AG20443 (cell line): ENCODE results near the gene ZNF469.

Experiments used
- DNase-seq: peaks from one replicate; pipeline ENCODE4 v3.0.0; 2012; ENCODE audit warnings: low spot score, mixed read lengths

Gene ZNF469

DNA sequence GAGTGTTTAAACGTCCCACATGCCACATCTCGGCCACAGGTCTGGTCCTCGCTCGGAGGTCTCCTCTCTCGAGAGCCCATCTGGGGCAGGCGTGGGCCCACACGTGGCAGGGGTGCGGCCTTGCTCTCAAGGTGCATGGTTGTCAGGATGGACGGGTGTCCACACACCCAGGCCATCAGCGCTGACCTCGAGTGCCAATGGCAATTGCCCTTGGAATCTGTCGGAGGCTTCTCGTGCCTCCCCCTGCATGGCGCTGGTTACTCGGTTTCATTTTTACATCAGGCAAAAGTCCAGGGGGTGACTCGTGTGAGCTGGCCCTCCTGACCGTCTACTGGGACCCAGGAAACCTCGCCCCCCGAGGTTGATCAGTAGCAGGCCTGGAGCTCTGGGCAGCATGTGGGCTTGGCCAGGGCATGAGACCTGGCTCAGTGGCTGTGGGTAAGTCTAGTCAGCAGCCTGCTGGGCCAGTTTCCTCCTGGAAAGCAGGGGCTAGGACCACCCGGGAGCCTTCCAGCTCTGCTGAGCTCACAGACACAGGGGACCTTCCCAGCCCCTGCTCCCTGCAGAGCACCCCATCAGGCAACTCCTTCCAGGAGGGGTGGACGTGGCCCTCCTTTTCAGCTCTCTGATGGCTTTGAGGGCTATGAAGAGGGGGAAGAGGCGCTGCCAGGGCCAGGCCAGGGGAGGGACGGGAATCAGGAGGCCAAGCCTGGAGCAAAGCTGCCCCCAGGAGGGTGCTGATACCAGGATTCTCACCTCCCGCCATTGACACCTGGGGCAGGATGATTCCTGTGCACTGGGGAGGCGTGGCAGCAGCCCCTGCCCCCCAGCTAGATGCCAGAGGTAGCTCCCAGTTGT is 3.7 kb upstream of the ZNF469 start:
- DNase-seq, result no peak

DNA sequence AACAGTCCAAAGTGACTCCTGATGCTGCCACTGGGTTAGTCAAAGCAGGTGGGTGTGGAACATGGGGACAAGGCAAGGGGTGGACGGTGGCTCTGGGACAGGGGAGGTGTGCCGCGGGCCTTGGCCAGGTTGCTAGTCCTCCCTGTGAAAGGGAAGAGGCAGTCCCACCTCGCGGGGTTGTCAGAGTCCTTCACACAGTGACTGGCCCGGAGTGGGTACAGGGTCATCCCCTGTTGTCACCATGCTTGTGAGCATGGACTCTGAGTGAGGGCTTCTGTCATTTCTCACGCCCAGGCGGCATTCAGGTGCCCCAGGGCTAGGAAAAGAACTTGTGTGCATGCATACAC is 3.1 kb upstream of the ZNF469 start:
- no peak for DNase-seq

DNA sequence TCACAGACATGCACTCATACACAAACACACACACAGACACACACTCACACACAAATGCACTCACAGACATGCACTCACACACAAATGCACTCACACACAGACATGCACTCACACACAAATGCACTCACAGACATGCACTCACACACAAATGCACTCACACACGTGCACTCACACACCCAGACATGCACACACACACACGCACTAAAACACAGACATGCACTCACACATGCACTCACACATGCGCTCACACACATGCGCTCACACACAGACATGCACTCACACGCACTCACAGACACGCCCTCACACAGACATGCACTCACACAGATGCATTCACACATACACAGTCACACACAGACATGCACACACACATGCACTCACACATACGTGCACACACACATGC is 2.7 kb upstream of the ZNF469 start:
- DNase-seq, result no peak

DNA sequence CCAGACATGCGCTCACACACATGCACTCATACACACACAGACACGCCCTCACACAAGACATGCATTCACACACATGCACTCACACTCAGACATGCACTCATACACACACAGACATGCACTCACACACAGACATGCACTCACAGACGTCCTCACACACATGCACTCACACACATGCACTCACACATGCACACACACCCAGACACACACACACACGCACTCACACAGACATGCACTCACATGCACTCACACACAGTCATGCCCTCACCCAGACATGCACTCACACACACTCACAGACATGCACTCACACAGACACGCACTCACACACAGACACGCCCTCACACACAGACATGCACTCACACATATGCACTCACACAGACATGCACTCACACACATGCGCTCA is 2.1 kb upstream of the ZNF469 start:
- DNase-seq, result no peak

DNA sequence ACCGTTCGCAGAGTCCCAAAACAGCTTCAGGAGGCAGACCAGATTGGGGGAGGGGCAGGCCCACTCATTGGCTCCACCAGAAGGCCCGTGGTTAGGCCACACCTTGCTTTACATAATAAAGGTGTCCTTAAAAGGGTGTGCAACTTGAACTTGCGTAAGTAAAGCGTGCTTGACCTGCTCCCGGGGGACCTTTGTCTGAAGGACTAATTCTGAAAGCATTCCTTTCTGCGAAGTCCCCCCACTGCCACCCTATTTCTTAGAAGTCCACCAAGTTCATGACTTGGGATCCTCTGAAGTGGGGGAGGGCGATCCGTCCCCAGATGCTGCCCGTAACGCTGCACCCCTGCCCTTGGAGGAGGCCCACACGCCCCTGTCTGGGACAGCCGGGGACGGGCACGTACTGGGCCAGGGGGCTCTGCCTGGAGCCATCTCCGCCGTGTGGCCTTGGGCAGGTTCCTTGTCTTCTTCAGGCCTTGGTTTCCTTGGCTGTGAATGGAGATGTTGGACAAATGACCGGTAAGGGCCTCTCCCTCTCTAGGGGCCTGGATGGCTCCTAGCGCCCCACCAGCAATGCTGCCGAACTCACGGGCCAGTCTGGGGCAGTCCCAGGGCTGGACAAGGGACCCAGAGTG is 823 bp upstream of the ZNF469 start:
- no peak for DNase-seq

DNA sequence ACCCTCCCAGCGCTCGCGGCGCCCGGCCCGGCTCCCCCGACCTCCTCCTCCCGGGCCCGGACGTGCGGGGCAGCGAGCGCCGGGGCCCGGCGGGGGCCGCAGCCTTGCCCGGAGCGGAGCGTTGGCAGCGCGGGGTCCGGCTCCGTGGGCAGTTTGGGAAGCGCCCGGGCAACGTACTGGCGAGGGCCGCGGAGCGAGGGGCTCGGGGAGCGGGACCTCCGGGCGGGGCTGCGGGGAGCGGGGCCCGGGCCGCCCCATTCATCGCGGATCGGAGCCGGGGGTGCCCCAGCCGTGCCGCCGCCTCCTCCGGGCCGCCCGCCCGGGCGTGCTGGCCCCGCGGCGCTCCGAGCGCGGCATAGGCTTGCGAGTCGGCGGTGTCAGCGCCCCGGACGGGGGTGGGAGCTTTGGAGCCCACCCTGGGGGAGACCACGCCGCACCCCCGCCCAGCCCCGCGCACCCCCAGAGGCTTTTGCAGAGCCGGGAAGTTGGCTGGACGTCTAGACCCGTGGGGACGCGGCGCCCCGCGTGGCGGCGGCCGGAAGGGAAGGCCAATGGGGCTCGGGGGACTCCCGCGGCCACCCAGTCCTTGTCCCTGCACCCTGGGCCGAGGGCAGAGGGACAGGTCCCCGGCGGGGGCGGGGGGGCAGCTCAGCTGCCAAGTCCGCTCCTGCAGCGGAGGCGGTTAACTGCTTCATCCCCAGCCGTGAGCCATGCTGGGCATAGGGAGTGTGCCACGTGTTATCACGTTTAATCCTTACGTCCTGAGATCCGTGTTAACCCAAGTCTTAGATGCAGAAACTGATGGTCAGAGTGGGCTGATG is 852 bp downstream of the ZNF469 start:
- DNase-seq, result peak; percentile 88

DNA sequence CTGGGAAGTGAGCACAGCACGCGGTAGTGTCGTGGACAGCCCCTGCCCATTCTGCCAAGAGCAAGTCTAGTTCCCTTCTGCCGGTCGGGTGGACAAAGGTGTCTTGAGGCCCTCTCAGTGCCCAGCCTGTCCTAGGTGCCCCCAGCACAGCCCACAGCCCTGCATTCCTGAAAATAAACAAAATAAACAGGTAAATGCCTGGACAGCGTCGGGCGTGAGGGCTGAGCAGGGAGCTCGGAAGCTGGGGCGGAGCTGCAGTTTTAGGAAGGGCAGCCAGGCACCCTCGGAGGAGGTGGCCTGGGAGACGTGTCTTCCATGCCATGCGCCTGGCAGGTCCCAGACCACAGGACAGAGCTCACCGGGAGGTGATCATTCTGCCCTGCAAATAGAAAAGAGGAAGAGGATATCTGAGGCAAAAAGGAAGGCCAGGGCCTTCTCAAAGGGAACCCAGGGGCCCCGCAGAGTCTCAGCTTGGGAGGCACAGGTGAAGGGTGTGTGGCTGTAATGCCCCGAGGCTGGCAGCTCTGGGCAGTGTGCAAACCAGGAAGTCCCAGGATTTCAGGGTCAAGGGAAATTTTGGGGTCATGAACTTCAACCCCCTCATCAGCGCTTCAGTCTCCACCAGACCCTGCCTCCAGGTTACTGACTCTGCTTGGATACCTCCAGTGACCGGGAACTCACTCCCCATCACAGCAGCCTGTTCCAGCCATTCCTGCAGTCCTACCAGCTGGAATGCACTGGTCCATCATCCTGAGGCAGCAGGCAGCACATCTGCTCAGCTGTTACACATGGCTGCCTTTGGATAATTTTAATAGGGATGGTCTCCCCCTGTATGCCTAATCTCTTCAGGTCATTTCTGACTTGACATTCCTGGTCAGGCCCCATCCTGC is 1.7 kb downstream of the ZNF469 start:
- DNase-seq, result no peak

DNA sequence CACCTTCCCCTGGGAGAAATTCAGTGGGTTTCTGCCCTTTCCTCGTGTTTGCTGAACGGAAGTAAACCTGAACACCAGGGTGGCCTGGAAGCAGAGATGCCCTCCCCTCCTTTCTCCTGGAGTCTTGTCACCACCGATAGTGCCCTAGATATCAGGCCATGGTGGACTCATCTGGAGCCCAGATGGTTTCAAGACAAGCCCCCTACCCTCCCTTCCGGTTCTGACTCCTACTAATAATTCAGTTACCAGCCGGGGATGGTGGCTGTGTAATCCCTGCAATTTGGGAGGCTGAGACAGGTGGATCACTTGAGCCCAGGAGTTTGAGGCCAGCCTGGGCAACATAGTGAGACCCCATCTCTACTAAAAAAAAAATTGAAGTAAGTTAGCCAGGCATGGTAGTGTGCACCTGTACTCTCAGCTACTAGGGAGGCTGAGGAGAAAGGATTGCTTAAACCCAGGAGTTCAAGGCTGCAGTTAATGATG is 2.4 kb downstream of the ZNF469 start:
- no peak for DNase-seq

DNA sequence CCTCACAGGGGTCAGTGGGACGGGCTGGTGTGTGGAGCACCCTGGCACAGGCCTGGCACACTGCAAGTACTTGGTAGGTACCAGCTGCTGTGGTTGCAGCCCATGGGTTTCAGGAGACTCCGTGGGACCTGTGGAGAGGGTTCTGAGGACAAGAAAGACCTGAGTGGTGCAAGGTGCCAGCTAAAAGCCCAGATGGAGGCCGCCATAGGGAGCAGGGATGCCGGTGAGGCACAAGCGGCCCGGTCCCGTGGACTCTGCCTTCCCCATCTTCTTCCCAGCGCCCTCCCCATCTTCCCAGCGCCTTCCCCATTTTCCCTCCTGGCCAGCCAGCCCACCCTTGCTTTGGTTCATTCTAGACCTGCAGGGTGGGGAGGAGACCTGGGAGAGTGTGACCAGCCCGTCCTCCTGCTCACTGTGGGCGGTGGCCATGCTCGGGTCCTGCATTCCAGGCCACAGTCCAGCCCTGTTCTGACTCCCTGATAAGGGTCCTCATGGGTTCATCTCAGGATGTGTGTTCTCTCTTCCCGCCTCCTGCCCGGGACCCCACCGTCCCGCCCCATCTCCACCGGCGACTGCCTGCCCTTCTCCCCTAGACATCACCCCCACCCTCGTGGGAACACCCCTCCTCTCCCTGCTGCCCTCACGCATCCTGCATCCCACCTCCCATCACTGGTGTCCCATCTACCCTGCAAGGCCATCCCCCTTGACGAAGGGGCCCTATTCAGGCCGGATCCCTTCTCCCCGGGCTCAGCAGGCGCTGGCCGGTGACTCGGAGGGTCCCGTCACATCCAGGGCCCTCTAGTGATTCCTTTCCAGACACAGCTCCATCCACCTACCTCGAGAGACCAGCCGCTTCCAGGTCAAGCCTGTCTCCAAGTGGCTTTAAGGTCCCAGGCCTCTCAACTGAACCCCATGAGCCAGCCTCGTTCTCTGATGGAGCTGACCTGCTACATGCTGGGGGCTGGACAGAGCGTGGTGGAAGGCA is 3.4 kb downstream of the ZNF469 start:
- DNase-seq, result no peak

DNA sequence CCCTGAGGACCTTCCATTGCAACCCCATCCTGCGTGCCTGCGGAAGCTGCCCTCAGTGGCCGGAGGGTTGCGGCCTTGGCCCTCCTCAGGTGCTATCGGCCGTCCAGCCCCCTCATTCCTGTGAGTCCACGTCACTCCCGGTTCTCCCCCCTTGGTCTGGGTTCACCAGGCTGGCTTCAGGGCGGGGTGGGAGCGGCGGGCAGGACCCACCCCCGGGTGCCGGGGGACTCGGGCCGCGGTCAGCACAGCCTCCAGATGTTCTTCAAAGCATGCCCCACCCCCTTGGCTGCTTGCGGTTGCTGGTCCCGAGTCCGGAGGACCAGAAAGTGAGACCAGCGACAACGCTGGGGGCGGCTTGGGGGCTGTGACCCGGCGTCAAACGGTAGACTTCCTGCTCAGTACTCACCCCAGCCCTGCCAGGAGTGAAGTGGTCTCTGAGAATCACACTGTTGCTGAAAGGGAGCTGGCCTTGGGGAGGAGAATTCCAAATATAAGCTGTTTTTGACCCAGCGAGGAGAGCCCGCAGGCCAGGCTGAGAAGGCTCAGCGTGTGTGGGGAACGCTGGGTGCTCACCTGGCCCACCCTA is 4.5 kb downstream of the ZNF469 start:
- DNase-seq, result peak; percentile 63

DNA sequence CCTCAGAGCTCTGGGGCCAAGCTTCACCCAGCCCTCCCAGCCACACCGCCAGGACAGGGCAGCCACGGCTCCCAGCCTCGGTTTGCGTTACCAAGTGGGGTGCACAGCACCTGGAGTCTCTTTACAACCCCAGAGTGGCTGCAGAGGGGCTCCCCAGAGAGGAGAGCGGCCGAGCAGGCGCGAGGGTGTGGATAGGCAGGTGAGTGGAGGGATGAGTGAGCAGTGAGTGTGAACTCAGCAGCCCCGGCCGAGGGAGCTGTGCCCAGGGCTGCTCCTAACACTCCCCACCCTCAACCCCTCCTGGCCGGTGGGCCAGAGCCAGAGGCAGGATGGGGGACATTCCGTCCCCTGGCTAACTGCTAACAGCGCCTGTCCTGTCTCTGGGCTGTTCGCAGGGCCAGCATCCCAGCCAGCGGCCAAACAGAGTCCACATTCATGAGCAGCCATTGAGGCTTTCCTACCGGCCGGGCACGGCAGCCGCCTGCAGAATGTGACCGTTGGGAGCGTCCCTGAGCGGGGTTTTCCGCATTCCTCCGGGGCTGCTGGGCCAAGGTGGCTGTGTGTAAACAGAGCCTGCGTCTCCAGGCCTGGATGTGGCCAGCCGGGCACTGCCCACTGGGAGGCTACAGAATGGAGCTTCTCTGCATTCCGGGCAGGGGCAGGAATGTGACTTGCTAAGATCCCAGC is 5.3 kb downstream of the ZNF469 start:
- DNase-seq, result peak; percentile 80

DNA sequence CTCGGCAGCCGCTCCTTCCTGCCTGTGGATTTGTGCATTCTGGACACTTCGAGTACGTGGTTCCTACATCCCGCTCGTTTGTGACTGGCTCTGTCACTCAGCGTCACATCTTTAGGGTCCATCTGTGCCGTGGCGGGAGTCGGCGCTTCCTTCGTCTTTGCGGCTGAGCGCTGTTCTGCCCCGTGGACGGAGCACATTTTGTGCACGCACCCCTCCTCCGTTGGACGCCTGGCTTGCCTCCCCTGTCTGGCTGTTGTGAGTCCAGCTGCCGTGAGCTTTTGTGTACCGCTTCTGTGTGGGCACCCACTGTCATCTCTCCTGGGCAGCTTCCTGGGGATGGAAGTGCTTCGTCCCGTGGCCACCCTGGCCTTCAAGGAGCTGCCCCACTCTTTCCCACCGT is 6.4 kb downstream of the ZNF469 start:
- DNase-seq, result no peak

DNA sequence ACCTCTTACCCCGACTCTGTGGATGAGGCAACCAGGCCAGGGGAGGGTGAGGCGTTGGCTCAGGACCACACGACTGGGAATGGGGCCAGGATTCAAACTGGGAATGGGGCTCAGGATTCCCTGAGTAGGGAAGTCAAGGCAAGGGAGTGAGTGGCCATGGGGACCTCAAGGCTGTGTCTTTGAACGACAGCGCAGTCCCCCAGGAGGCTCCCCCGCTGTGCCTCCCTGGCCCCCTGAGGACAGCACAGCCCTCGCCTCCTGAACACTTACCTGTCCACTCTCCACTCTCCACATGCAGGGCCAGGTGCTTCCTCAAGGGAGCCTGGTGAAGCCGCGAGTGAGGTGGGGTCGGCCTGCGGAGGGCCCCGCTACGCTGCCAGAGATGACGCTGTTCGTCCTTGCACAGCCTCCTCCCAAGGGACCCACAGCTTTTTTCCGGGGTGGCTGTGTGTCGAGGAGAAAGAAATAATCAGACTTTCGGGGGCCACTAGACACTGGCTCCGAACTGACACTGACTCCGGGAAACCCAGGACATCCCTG is 6.9 kb downstream of the ZNF469 start:
- no peak for DNase-seq

DNA sequence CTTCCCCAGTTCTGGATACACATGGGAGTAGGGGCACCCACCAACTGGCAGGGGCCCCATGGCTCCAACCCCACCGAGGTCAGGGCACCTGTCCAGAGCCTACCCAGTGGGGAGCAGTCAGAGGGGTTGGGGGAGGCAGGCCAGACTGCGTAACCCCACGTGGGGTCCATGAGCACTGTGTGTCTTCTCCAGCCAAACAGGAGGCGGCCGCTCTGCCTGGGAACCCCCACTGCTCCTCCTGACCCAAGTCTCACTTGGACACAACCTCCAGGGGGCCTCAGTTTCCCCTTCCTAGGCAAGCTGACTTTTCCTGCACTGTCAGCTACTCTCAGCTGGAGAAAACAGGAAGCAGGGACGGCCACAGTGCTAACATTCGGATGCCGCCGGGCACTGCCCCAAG is 7.5 kb downstream of the ZNF469 start:
- DNase-seq, result no peak

DNA sequence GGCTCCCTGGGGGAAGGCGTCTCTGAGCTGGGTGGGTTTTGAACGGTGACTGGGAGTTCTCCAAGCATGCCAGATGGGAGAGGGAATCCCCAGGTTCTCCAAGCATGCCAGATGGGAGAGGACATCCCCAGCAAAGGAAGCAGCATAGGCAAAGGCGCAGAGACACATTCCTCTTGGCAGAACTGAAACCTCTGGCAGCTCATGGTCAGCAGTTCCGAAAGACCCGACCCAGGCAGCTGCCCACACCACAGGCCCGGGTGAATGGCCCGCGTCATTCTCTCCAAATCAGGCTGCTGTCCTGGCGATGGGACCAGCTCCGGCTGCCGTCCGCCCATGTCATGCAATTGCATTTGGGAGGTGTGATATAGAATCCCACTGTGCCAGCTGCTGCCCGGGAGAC is 8.0 kb downstream of the ZNF469 start:
- no peak for DNase-seq

DNA sequence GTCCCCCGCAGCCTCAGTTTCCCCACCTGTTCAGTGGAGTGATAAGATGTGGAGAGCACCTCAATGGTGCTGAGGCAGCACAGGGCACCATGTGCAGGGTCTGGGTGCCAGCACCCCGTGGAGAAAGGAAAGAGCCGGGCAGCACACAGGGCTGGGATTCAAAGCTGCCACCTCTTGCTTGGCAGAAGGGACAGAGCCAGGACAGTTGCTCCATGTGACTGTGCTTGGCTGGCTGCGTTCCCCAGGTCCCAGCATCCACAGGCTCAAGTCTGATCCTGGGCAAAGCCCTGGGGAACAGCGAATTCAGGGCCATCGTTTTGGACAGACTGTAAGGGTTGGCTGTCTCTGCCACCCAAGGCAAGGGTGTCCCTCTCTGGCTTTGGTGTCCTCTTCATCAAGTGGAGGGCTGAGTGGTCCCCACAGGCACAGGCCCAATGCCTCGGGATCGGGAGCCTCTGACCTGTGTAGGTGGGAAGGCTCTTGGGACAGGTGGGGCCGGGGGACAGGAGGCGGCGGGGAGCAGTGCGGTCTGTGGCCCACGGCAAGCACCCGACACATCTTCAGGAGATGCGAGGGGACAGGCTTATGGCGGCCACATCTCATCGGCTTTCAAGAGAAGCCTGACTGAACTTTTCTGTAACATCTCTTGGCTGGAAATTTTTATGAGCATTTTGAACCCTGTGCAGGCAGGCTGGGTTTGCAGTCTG is 8.5 kb downstream of the ZNF469 start:
- DNase-seq, result no peak

DNA sequence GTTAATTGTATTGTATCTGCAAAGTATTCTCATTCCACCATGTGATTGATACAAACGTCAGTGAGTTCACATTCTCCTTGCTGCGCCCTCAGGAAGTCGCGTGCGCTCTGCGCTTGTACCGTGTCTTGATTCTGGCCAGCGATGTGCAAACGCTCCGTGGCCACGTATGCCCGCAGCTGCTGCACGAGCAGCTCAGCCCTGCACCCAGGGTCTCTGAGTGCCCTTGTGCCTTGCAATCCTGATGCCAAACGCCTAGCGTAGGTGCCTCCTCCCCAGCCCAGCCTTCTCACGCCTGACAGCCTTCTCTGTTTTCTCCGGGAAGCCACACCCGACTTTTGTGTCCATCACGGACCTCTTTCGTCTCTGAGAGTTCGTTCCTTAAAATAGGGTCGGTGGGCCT is 9.4 kb downstream of the ZNF469 start:
- DNase-seq, result no peak

DNA sequence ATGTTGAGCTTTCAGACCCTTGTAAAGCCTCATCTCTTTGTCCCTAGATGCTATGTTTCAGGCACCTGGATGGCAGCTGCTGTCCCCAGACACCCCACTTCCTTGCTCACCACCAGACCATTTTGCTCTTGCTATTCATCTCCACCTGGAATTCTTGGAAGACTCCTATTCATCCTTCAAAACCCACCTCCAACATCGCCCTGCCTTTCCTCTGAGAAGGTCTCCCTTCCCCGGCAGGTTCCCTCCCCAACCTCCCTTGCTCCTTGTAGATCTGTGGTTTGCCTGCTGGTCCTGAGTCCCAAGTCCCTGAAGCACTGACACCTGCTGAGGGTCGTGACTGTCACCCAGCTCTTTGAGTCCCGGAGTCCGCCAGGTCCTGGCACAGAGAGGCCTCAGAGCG is 9.9 kb downstream of the ZNF469 start:
- no peak for DNase-seq

DNA sequence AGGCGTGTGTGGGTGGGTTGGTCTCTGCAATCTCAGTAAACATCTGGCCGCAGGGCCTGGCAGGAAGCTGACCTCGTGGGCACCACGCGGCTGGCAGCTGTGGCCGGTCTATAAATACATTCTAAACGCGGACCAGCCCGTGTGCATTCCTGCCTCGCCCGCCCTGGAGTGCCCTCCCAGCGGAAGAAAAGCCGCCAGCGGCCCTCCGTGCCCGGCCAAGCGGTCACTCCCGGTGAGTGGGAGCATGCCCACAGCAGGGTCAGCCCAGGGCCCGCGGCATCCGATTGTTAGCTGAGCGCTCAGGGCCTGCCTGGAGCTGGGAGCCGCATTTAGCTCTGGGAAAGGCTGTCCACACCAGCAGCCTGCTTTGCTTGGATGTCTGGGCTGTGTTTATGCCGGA is 10.3 kb downstream of the ZNF469 start:
- DNase-seq, result peak; percentile 63
